Activated CD4-positive, CD25-positive, alpha-beta regulatory T cell (primary cell): ENCODE measurements around the gene STPG3.

Source experiments
- DNase-seq, 4 experiments: peaks; one replicate each; lab custom pipeline; 2025; lab: John Stamatoyannopoulos, UW

STPG3 gene

GRCh38 chr9:137251194-137251461 is at the start of gene STPG3:
TSS of gene STPG3 (plus strand) at chr9:137251286. CDS start at chr9:137251287, 1 bp downstream.
- DNase-seq = no peak

- no peak for DNase-seq
Observed at GRCh38 chr9:137202966-137203365, 48.1 kb upstream of the STPG3 start.

- no peak for DNase-seq
Observed at GRCh38 chr9:137204731-137205125, 46.4 kb upstream of the STPG3 start.

- DNase-seq = peak; percentile 82 to 93 (median 88)
Observed at GRCh38 chr9:137205126-137206069, 45.7 kb upstream of the STPG3 start, which contains the start of the genes NDOR1 and TMEM203. TSS of gene NDOR1 (plus strand) at chr9:137205700. CDS start at chr9:137205778, 78 bp downstream. TSS of gene TMEM203 (minus strand) at chr9:137205648. CDS start at chr9:137205414, 234 bp downstream.

GRCh38 chr9:137206602-137207001 is 44.5 kb upstream of the STPG3 start:
- DNase-seq = no peak

GRCh38 chr9:137211532-137211931 is 39.6 kb upstream of the STPG3 start:
- no peak for DNase-seq

GRCh38 chr9:137212520-137212919 is 38.6 kb upstream of the STPG3 start:
- DNase-seq = no peak

GRCh38 chr9:137213160-137214060 is 37.7 kb upstream of the STPG3 start:
- no peak for DNase-seq

- no peak for DNase-seq
Observed at GRCh38 chr9:137214620-137215019, 36.5 kb upstream of the STPG3 start.

GRCh38 chr9:137215196-137215986 is 35.7 kb upstream of the STPG3 start:
- DNase-seq = no peak

GRCh38 chr9:137216188-137216965 is 34.7 kb upstream of the STPG3 start:
- DNase-seq = no peak

- no peak for DNase-seq
Observed at GRCh38 chr9:137217276-137218211, 33.5 kb upstream of the STPG3 start.

GRCh38 chr9:137218212-137218753 is 32.8 kb upstream of the STPG3 start:
- no peak for DNase-seq

- no peak for DNase-seq
Observed at GRCh38 chr9:137218754-137219271, 32.3 kb upstream of the STPG3 start.

- DNase-seq = no peak
Observed at GRCh38 chr9:137219757-137220316, 31.2 kb upstream of the STPG3 start.

GRCh38 chr9:137220317-137221094 is 30.6 kb upstream of the STPG3 start:
- no peak for DNase-seq

- DNase-seq = no peak
Observed at GRCh38 chr9:137221095-137221505, 30.0 kb upstream of the STPG3 start.

- DNase-seq = no peak
Observed at GRCh38 chr9:137221506-137222111, 29.5 kb upstream of the STPG3 start.
